CD8-positive, alpha-beta memory T cell (primary cell): ENCODE results near the gene NUP37. TPM values are rescaled to one million over a fixed set of nuclear protein-coding genes. Genes with fewer than 3 reads are reported as not detected.
A peak's percentile ranks its signal among the peaks of the same experiment; 100 is the strongest.

Source experiments
- CTCF ChIA-PET: fragments of 350-600 bp; sonication (Branson Sonifier 250); formaldehyde crosslinking; loops from one replicate; lab custom pipeline; 2021; ENCODE audit warnings: antibody characterized with exemption; lab: Charles Lee
- POLR2A ChIA-PET: fragments of 350-600 bp; sonication (Branson Sonifier 250); formaldehyde crosslinking; loops from one replicate; lab custom pipeline; 2021; ENCODE audit warnings: antibody characterized with exemption; lab: Charles Lee
- DNase-seq, 5 donors: peaks; one replicate each; pipeline versions ENCODE4 v3.0.0 to v3.0.0-alpha.2; 2020 to 2022; ENCODE audit warnings: mixed read lengths in 1 of 5
- H3K27ac ChIP-seq: one replicate; pipeline ENCODE4 v1.7.0; 2013; ENCODE audit warnings: low read depth, mild to moderate bottlenecking, low read length, moderate library complexity
- H3K27me3 ChIP-seq: 2 replicates; pipeline ENCODE4 v1.7.0; 2013; ENCODE audit warnings: low read length, mild to moderate bottlenecking; ENCODE audit not compliant: insufficient read depth, poor library complexity, severe bottlenecking
- H3K36me3 ChIP-seq: 2 replicates; pipeline ENCODE4 v1.7.0; 2013; ENCODE audit warnings: mild to moderate bottlenecking, low read length, moderate library complexity; ENCODE audit not compliant: insufficient read depth
- H3K4me1 ChIP-seq: 2 replicates; pipeline ENCODE4 v1.7.0; 2013; ENCODE audit warnings: mild to moderate bottlenecking, low read length, moderate library complexity; ENCODE audit not compliant: insufficient read depth
- H3K4me3 ChIP-seq: 2 replicates; pipeline ENCODE4 v1.7.0; 2013; ENCODE audit warnings: mild to moderate bottlenecking, low read length
- H3K9me3 ChIP-seq: 2 replicates; pipeline ENCODE4 v1.7.0; 2013; ENCODE audit warnings: mild to moderate bottlenecking, low read length
- H3K27ac Mint-ChIP-seq, 8 donors: one replicate each; pipeline ENCODE4 v1.8.0; 2020 to 2021; ENCODE audit warnings: mixed read lengths in 8 of 8, mild to moderate bottlenecking in 6 of 8, inconsistent platforms in 3 of 8, moderate library complexity in 3 of 8
- H3K27me3 Mint-ChIP-seq, 2 donors: one replicate each; pipeline ENCODE4 v1.8.0; 2020 to 2021; ENCODE audit warnings: mixed read lengths in 2 of 2, mild to moderate bottlenecking in 1 of 2, moderate library complexity in 1 of 2
- H3K36me3 Mint-ChIP-seq, 3 donors: one replicate each; pipeline ENCODE4 v1.8.0; 2020 to 2021; ENCODE audit warnings: mixed read lengths in 3 of 3, inconsistent platforms in 1 of 3, mild to moderate bottlenecking in 1 of 3
- H3K4me1 Mint-ChIP-seq, 3 donors: one replicate each; pipeline ENCODE4 v1.8.0; 2020 to 2021; ENCODE audit warnings: mixed read lengths in 3 of 3, inconsistent platforms in 1 of 3, mild to moderate bottlenecking in 1 of 3
- H3K4me3 Mint-ChIP-seq, 7 donors: one replicate each; pipeline ENCODE4 v1.8.0; 2020 to 2021; ENCODE audit warnings: mixed read lengths in 7 of 7, mild to moderate bottlenecking in 6 of 7, moderate library complexity in 4 of 7, inconsistent platforms in 2 of 7
- H3K9me3 Mint-ChIP-seq, 5 donors: one replicate each; pipeline ENCODE4 v1.8.0; 2020 to 2022; ENCODE audit warnings: mixed read lengths in 5 of 5, mild to moderate bottlenecking in 3 of 5, moderate library complexity in 2 of 5, inconsistent platforms in 1 of 5
- polyA plus RNA-seq: library from polyadenylated mRNA; unstranded; fragments of 300-500 nt; fragmentation: Illumina TruSeq; gene quantifications from one replicate; pipeline ENCODE4 v1.2.3, GENCODE V29; 2021
- total RNA-seq, 2 experiments: library from RNA; stranded (reverse); gene quantifications; one replicate each; pipeline ENCODE4 v1.2.3, GENCODE V29; 2021

The NUP37 gene
- total and polyA plus RNA-seq, 3 experiments from 2014 or later, result 23.3 to 90.1 (median 89.7) TPM

- Histone ChIP-seq H3K27me3 (no peaks in the 10 kb centered on the region), H3K4me1 (no peaks in the 10 kb centered on the region), H3K36me3 (peaks cover 15% of the 10 kb centered on the region), H3K27ac (no peak overlapping the region), H3K4me3 (no peak overlapping the region), H3K9me3 (no peaks in the 10 kb centered on the region)
- Mint-ChIP-seq H3K9me3 (no peaks in the 10 kb centered on the region), H3K4me1 (peaks cover 0 to 6% (median 1%) of the 10 kb centered on the region in 3 donors), H3K4me3 (no peak overlapping the region), H3K27me3 (no peaks in the 10 kb centered on the region), H3K27ac (peak overlapping the region in 3 of 8 donors; percentile 22 to 57 (median 25)), H3K36me3 (peaks cover 11 to 72% (median 22%) of the 10 kb centered on the region in 3 donors)
- DNase-seq, result no peak
- ChIA-PET CTCF (no interaction called here), POLR2A (no interaction called here)
Observed at GRCh38 chr12:102023343-102023930, 96.5 kb downstream of the NUP37 start.

Other genes starting within 250 kb of the NUP37 start
- 1 to 10 TPM; 8.9 to 9.7 TPM for gene DRAM1, start 242.5 kb downstream of the NUP37 start, total RNA-seq
- 5.5 TPM for gene DRAM1, start 242.5 kb downstream of the NUP37 start, polyA plus RNA-seq
- 10 to 100 TPM; 40.0 to 42.0 TPM for gene WASHC3, start 58.1 kb downstream of the NUP37 start, total RNA-seq
- 101 TPM for gene WASHC3, start 58.1 kb downstream of the NUP37 start, polyA plus RNA-seq
- gene PARPBP, start 69 bp upstream of the NUP37 start, total RNA-seq, result 10 to 100 TPM; 19.5 to 21.2 TPM
- gene PARPBP, start 69 bp upstream of the NUP37 start, polyA plus RNA-seq, result 1.7 TPM
- 1 to 10 TPM; 2.0 to 2.1 TPM for gene PMCH, start 77.7 kb upstream of the NUP37 start, total RNA-seq
- not detected for gene PMCH, start 77.7 kb upstream of the NUP37 start, polyA plus RNA-seq